ENCODE data around the gene MOB1A. TPM values are rescaled to one million over a fixed set of nuclear protein-coding genes. Genes with fewer than 3 reads are reported as not detected.

Gene MOB1A
- total and polyA plus RNA-seq, 8 donors: 7.8 to 53.3 (median 20.1) TPM

GRCh38 chr2:74152954-74153353, 25.7 kb downstream of the MOB1A start:
- DNase-seq: no peak
- H3K27ac ChIP-seq: no peak overlapping the region
- intact Hi-C loops (cut with DNase I): no loop called here
- H3K4me1 ChIP-seq: peaks cover 0 to 5% (median 4%) of the 10 kb centered on the region in 3 donors
- no peak overlapping the region for H3K4me3 ChIP-seq
- ATAC-seq: no peak
- H3K36me3 ChIP-seq: peaks cover 0 to 11% (median 6%) of the 10 kb centered on the region in 3 donors
- TF ChIP-seq CTCF (IDR thresholded peaks at IDR 0.05): no peak
- peaks cover 0 to 4% (median 0%) of the 10 kb centered on the region in 4 donors for H3K9me3 ChIP-seq
- WGBS, 2 donors: 93 to 96% methylated on average over 2 of the region's 2 CpGs
- no peaks in the 10 kb centered on the region for H3K27me3 ChIP-seq
- FAIRE-seq: no peak

GRCh38 chr2:74149570-74150319, 28.9 kb downstream of the MOB1A start:
- no peak for FAIRE-seq
- no peak for ATAC-seq
- H3K36me3 ChIP-seq: no peaks in the 10 kb centered on the region
- peaks cover 0 to 11% (median 7%) of the 10 kb centered on the region in 3 donors for H3K4me1 ChIP-seq
- no peak for DNase-seq
- H3K9me3 ChIP-seq: peaks cover 0 to 4% (median 0%) of the 10 kb centered on the region in 4 donors
- no peak for TF ChIP-seq CTCF (IDR thresholded peaks at IDR 0.05)
- intact Hi-C loops (cut with DNase I): no loop called here
- 77 to 84% methylated on average over 7 of the region's 7 CpGs for WGBS, 2 donors
- no peak overlapping the region for H3K4me3 ChIP-seq
- no peak overlapping the region for H3K27ac ChIP-seq
- H3K27me3 ChIP-seq: no peaks in the 10 kb centered on the region

- Histone ChIP-seq H3K36me3 (no peaks in the 10 kb centered on the region), H3K27me3 (no peaks in the 10 kb centered on the region), H3K4me3 (peak overlapping the region in 1 of 4 donors; percentile 78), H3K4me1 (peaks cover 0 to 11% (median 7%) of the 10 kb centered on the region in 3 donors), H3K27ac (no peak overlapping the region), H3K9me3 (peaks cover 0 to 4% (median 0%) of the 10 kb centered on the region in 4 donors)
- no peak for TF ChIP-seq CTCF (IDR thresholded peaks at IDR 0.05)
- 72 to 79% methylated on average over 5 of the region's 5 CpGs for WGBS, 2 donors
- DNase-seq (no peak), FAIRE-seq (no peak), ATAC-seq (no peak)
- intact Hi-C loops (cut with DNase I): no loop called here
Observed at GRCh38 chr2:74149247-74149525, 29.5 kb downstream of the MOB1A start.

- Histone ChIP-seq H3K4me3 (peak overlapping the region; percentile 58 to 98 (median 82)), H3K27ac (peak overlapping the region; percentile 2 to 66 (median 56)), H3K27me3 (no peaks in the 10 kb centered on the region), H3K36me3 (no peaks in the 10 kb centered on the region), H3K9me3 (peaks cover 0 to 4% (median 0%) of the 10 kb centered on the region in 4 donors), H3K4me1 (peaks cover 0 to 11% (median 7%) of the 10 kb centered on the region in 3 donors)
- 27 to 32% methylated on average over 16 of the region's 16 CpGs for WGBS, 2 donors
- DNase-seq (peak in 1 of 6 donors; percentile 24), ATAC-seq (peak; percentile 1 to 11 (median 6)), FAIRE-seq (no peak)
- no peak for TF ChIP-seq CTCF (IDR thresholded peaks at IDR 0.05)
- intact Hi-C loops (cut with DNase I): no loop called here
Observed at GRCh38 chr2:74148457-74149246, 30.0 kb downstream of the MOB1A start.

Data from pancreas (tissue), 10 donors.